Sigmoid colon (tissue), 7 donors: ENCODE data around the gene ABCB6. TPM values are rescaled to one million over a fixed set of nuclear protein-coding genes. Genes with fewer than 3 reads are reported as not detected.

Source experiments
- DNase-seq: peaks from one replicate; pipeline ENCODE4 v3.0.0-alpha.2; 2019
- H3K27ac ChIP-seq, 4 donors: fragments of 200-600 bp; sonication (generic); one replicate each; pipeline ENCODE4 v1.5.1; 2016 to 2019; ENCODE audit warnings: mild to moderate bottlenecking in 1 of 4
- H3K27me3 ChIP-seq, 3 donors: fragments of 200-600 bp; sonication (generic); one replicate each; pipeline ENCODE4 v1.5.1; 2019; ENCODE audit warnings: mild to moderate bottlenecking in 1 of 3
- H3K36me3 ChIP-seq, 4 donors: fragments of 200-600 bp; sonication (generic); one replicate each; pipeline ENCODE4 v1.5.1; 2016 to 2019
- H3K4me1 ChIP-seq, 4 donors: fragments of 200-600 bp; sonication (generic); one replicate each; pipeline ENCODE4 v1.5.1; 2017 to 2019
- H3K4me3 ChIP-seq, 4 donors: fragments of 200-600 bp; sonication (generic); one replicate each; pipeline ENCODE4 v1.5.1; 2017 to 2019; ENCODE audit warnings: mild to moderate bottlenecking in 2 of 4, moderate library complexity in 1 of 4
- H3K9me3 ChIP-seq, 4 donors: fragments of 200-600 bp in 3 of 4; sonication (generic) in 3 of 4; one replicate each; pipeline versions ENCODE4 v1.5.1 to v1.6.1; 2013 to 2019
- EP300 ChIP-seq, 4 donors: sonication (generic); formaldehyde crosslinking; IDR thresholded peaks; one replicate each; pipeline ENCODE4 v1.6.1; 2017; ENCODE audit warnings: antibody characterized with exemption in 4 of 4
- POLR2A ChIP-seq, 2 donors: fragments of 450-650 bp; IDR thresholded peaks; one replicate each; pipeline ENCODE4 v1.6.1; 2016; ENCODE audit warnings: antibody characterized with exemption in 2 of 2, mild to moderate bottlenecking in 2 of 2, moderate library complexity in 2 of 2
- POLR2AphosphoS5 ChIP-seq, 4 donors: sonication (generic); formaldehyde crosslinking; IDR thresholded peaks; one replicate each; pipeline ENCODE4 v1.6.1; 2017; ENCODE audit warnings: antibody characterized with exemption in 4 of 4
- WGBS, 2 donors: extraction: QIAGEN DNeasy Blood & Tissue Kit; methylation state at CpG; one replicate each; pipeline ENCODE4 v1.1.7; 2013; 5-methylcytosine and 5-hydroxymethylcytosine counted together
- intact Hi-C: fragments of 100-400 bp; cut with DNase I; formaldehyde crosslinking; loops from one replicate; pipeline ENCODE4 v1.15.1; 2023
- polyA plus RNA-seq, 3 donors: library from polyadenylated mRNA; stranded (reverse); fragments of 200-250 nt; gene quantifications; one replicate each; pipeline ENCODE4 v1.2.3, GENCODE V29; 2013
- total RNA-seq, 4 donors: library from RNA; depleted of rRNA; stranded (reverse); fragments of >200 nt; gene quantifications; one replicate each; pipeline ENCODE4 v1.1.0, GENCODE V29; 2016
- TF ChIP-seq, protein P1 (sequence below), 4 experiments: fragments of 450-650 bp in 3 of 4; fragments of 200-600 bp in 1 of 4; IDR thresholded peaks; one replicate each; pipeline ENCODE4 v1.5.1; 2016 to 2019; ENCODE audit warnings: antibody characterized with exemption in 4 of 4, mild to moderate bottlenecking in 3 of 4, moderate library complexity in 2 of 4
- donor health status: healthy with polysubstance abuse.
- donor health status: Bipolar disorder and iron deficiency.
- donor health status: healthy.

ABCB6 gene
- total and polyA plus RNA-seq, 7 donors, result 4.8 to 39.3 (median 16.1) TPM; not detected in 1

DNA sequence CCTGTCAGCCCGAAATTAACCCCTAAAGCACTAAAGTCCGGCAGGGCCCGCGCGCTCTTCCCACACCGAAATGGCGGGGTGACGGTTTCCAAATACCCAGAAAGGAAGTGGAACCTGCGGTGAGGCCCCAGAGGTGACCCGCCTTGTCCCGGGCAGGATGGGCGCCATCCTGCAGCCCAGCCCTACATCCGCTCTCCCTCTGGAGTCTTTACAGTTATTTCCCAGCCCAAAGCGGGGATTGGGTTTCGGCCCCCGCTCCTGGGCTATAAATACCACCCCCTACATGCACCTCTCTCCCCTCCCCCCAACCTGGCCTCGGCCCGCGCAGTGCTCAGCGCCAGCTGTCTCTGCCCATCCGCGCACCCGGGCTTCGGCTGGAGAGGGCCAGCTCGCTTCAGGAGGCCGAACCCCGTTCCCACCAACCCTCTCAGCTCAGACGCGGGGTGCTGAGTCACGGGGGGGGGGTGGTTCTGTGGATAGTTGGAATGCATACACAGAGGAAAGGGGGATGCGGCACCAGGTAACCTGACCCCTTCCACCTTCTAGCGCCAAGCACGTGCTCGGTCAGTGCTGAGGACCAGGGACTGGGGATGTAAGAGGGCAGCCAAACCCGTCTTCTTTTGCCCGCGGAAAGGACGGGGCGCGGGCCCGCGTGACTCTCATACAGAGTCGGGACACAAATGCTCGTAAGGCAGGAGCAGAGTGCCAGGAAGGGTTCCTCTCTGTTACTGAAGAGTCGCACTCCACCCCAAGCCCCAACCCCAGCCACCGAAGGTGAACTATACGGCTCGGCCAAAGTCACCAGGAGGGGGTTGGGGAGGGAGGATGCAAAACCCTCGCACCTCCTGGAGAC lies 34.4 kb upstream of the ABCB6 start, which contains the start of gene TUBA4B:
TUBA4B (plus strand) TSS at position 344 of the 853 bp plus-strand sequence; CDS start at position 509, 165 bp downstream.
- H3K4me1 ChIP-seq, result peaks cover 0 to 60% (median 52%) of the 10 kb centered on the region in 4 donors
- H3K27me3 ChIP-seq, result no peaks in the 10 kb centered on the region
- intact Hi-C loops, result loop anchor here (2.0 to 5.0 kb wide), 3 partner anchors 26 to 76 kb away; partner anchors contain the start of genes ABCB6, CNPPD1 and DNAJB2
- H3K4me3 ChIP-seq, result peak within 1 kb of the TSS; percentile 56 to 74 (median 60)
- no peaks in the 10 kb centered on the region for H3K9me3 ChIP-seq
- no peak for TF ChIP-seq EP300 (IDR thresholded peaks at IDR 0.05)
- TF ChIP-seq, protein P1, sequence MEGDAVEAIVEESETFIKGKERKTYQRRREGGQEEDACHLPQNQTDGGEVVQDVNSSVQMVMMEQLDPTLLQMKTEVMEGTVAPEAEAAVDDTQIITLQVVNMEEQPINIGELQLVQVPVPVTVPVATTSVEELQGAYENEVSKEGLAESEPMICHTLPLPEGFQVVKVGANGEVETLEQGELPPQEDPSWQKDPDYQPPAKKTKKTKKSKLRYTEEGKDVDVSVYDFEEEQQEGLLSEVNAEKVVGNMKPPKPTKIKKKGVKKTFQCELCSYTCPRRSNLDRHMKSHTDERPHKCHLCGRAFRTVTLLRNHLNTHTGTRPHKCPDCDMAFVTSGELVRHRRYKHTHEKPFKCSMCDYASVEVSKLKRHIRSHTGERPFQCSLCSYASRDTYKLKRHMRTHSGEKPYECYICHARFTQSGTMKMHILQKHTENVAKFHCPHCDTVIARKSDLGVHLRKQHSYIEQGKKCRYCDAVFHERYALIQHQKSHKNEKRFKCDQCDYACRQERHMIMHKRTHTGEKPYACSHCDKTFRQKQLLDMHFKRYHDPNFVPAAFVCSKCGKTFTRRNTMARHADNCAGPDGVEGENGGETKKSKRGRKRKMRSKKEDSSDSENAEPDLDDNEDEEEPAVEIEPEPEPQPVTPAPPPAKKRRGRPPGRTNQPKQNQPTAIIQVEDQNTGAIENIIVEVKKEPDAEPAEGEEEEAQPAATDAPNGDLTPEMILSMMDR (IDR thresholded peaks at IDR 0.05), result no peak
- TF ChIP-seq POLR2AphosphoS5 (IDR thresholded peaks at IDR 0.05), result peak in 1 of 4 donors; percentile 4
- TF ChIP-seq POLR2A (IDR thresholded peaks at IDR 0.05), result no peak
- H3K27ac ChIP-seq, result peak within 1 kb of the TSS; percentile 79 to 87 (median 84)
- 1% methylated on average over 49 of the region's 49 CpGs for WGBS, 2 donors
- DNase-seq, result peak; percentile 78
- H3K36me3 ChIP-seq, result peaks cover 0 to 24% (median 4%) of the 10 kb centered on the region in 4 donors

DNA sequence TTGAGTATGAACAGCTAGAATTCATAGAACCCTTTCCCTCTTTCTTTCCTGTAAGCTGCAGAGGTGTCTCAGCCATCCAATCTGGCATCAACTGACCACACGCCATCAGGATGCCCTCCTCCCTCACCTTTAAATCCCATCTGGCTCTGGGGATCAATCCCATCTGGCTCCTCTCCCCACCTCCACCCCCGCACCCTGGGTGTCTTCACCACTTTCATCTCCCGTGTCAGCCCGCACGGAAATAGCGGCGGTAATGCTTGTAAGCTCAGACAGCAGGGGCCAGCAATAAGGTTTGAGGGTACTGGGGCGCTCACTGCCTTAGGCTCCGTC lies 33.8 kb upstream of the ABCB6 start:
- peak overlapping the region; percentile 56 to 74 (median 60) for H3K4me3 ChIP-seq
- no peaks in the 10 kb centered on the region for H3K27me3 ChIP-seq
- WGBS, 2 donors, result 2 to 8% methylated on average over 9 of the region's 9 CpGs
- no peaks in the 10 kb centered on the region for H3K9me3 ChIP-seq
- peaks cover 0 to 60% (median 52%) of the 10 kb centered on the region in 4 donors for H3K4me1 ChIP-seq
- peak overlapping the region; percentile 79 to 87 (median 84) for H3K27ac ChIP-seq
- intact Hi-C loops, result loop anchor here (2.0 to 5.0 kb wide), 3 partner anchors 26 to 76 kb away; partner anchors contain the start of genes ABCB6, CNPPD1 and DNAJB2
- no peak for DNase-seq
- H3K36me3 ChIP-seq, result peaks cover 0 to 30% (median 7%) of the 10 kb centered on the region in 4 donors
- TF ChIP-seq, protein P1 (IDR thresholded peaks at IDR 0.05), result no peak
- TF ChIP-seq EP300 (IDR thresholded peaks at IDR 0.05), result no peak
- TF ChIP-seq POLR2AphosphoS5 (IDR thresholded peaks at IDR 0.05), result no peak
- TF ChIP-seq POLR2A (IDR thresholded peaks at IDR 0.05), result no peak

DNA sequence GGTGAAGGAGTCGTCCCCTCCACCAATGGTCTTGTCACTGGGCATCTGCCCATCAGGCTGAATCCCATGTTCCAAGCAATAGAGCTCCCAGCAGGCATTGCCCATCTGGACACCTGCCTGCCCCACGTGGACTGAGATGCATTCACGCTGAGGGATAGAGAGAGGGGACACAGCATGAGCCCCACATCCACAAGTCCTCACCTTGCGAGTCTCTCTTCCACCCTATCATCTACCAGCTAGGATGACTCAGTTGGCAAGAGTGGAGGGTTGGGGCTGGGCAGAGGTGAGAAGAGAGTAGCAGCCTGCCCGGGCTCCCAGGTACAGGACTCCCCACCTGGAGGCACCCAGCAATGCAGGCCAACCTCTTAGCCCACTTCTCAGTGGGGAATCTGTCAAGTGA lies 33.3 kb upstream of the ABCB6 start:
- DNase-seq, result no peak
- H3K27ac ChIP-seq, result peak overlapping the region; percentile 79 to 87 (median 84)
- no peaks in the 10 kb centered on the region for H3K27me3 ChIP-seq
- peak overlapping the region in 2 of 4 donors; percentile 60 to 74 for H3K4me3 ChIP-seq
- 49 to 67% methylated on average over 5 of the region's 5 CpGs for WGBS, 2 donors
- H3K36me3 ChIP-seq, result peaks cover 0 to 34% (median 8%) of the 10 kb centered on the region in 4 donors
- intact Hi-C loops, result loop anchor here (2.0 to 5.0 kb wide), 3 partner anchors 27 to 75 kb away; partner anchors contain the start of genes ABCB6, CNPPD1 and DNAJB2
- no peaks in the 10 kb centered on the region for H3K9me3 ChIP-seq
- peaks cover 0 to 60% (median 55%) of the 10 kb centered on the region in 4 donors for H3K4me1 ChIP-seq
- TF ChIP-seq POLR2A (IDR thresholded peaks at IDR 0.05) (no peak), EP300 (IDR thresholded peaks at IDR 0.05) (no peak), POLR2AphosphoS5 (IDR thresholded peaks at IDR 0.05) (no peak)
- TF ChIP-seq, protein P1 (IDR thresholded peaks at IDR 0.05), result no peak

DNA sequence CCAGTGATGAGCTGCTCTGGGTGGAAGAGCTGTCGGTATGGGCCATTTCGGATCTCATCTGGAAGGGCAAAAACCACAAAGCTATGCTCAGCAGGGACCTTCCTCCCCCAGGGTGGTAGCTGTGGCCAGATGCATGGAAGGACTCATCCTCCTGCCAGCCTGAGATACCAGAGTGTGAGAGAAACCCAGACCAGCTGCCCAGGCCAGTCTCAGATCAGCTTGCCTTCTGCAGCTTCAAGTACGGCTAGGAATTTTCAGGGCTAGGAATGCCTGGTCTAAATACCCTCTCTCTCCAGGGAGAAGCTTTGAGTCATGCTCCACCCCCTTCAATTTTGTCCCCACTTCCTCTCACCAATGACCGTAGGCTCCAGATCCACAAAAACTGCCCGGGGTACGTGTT lies 32.9 kb upstream of the ABCB6 start:
- Histone ChIP-seq H3K4me1 (peaks cover 0 to 62% (median 59%) of the 10 kb centered on the region in 4 donors), H3K27me3 (no peaks in the 10 kb centered on the region), H3K27ac (peak overlapping the region; percentile 79 to 87 (median 84)), H3K9me3 (no peaks in the 10 kb centered on the region), H3K36me3 (peaks cover 0 to 39% (median 8%) of the 10 kb centered on the region in 4 donors), H3K4me3 (no peak overlapping the region)
- WGBS, 2 donors, result 80 to 85% methylated on average over 6 of the region's 6 CpGs
- intact Hi-C loops, result loop anchor here (2.0 to 5.0 kb wide), 3 partner anchors 27 to 75 kb away; partner anchors contain the start of genes ABCB6, CNPPD1 and DNAJB2
- TF ChIP-seq, protein P1 (IDR thresholded peaks at IDR 0.05), result no peak
- TF ChIP-seq POLR2A (IDR thresholded peaks at IDR 0.05), result no peak
- TF ChIP-seq EP300 (IDR thresholded peaks at IDR 0.05), result no peak
- no peak for TF ChIP-seq POLR2AphosphoS5 (IDR thresholded peaks at IDR 0.05)
- DNase-seq, result no peak
